A673 (cell line): ENCODE data around the gene MOB2.

Experiments
- CTCF ChIP-seq: fragments of 300-800, 200-600 bp; sonication (generic); conservative IDR thresholded peaks from 2 replicates; pipeline ENCODE4 v1.5.1; 2017; ENCODE audit warnings: low read depth, mild to moderate bottlenecking, antibody characterized with exemption, low read length, moderate library complexity, mixed read lengths
- EZH2 ChIP-seq: fragments of 200-600 bp; sonication (generic); IDR thresholded peaks from 2 replicates; pipeline ENCODE4 v1.6.1; 2017; ENCODE audit warnings: borderline replicate concordance, low read depth, mild to moderate bottlenecking, mixed read lengths, antibody characterized with exemption, low read length; ENCODE audit not compliant: poor library complexity, severe bottlenecking

GRCh38 chr11:1513326-1514296, 27.0 kb upstream of the MOB2 start:
- TF ChIP-seq CTCF (no peak), EZH2 (no peak)
